ENCODE measurements around the gene DISC1. TPM values are rescaled to one million over a fixed set of nuclear protein-coding genes. Genes with fewer than 3 reads are reported as not detected.
"Not testable (repeated sequence)": the region's sequence is repeated elsewhere in the genome, so short reads cannot be mapped to it uniquely, and the experiment has no call there.

The DISC1 gene
- polyA plus RNA-seq, 4 donors: 5.3 to 7.2 (median 6.8) TPM

GRCh38 chr1:231940701-231941100 lies 314.1 kb downstream of the DISC1 start:
- DNase-seq (ENCODE audit: low read depth in 4 of 4, low spot score in 3 of 4): no peak

- no peak for DNase-seq (ENCODE audit: low read depth in 4 of 4, low spot score in 3 of 4)
Measured at GRCh38 chr1:231943084-231943483, 316.5 kb downstream of the DISC1 start.

- not testable (repeated sequence) for DNase-seq (ENCODE audit: low read depth in 4 of 4, low spot score in 3 of 4)
Measured at GRCh38 chr1:231948102-231948501, 321.5 kb downstream of the DISC1 start.

- no peak for DNase-seq (ENCODE audit: low read depth in 4 of 4, low spot score in 3 of 4)
Measured at GRCh38 chr1:231949277-231950091, 322.9 kb downstream of the DISC1 start.

GRCh38 chr1:231950331-231951128 lies 323.9 kb downstream of the DISC1 start:
- no peak for DNase-seq (ENCODE audit: low read depth in 4 of 4, low spot score in 3 of 4)

DNA sequence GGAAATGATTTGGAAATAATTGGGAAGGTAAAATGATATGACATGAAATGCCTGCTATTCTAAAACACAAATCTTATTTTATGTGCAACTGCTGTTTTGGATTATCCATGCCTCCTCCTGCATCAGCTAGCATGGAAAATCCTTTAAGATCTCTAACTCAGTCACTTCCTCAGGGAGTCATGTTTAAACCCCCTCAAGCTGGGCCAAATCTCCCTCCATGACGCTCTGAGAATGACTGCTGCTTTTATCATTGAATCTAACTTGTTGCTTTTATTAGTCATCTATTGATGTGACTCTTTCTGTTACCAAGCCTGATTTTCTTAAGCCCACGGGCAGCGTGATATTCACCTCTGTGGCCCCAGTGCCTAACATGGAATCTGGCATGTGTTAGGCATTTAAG lies 324.8 kb downstream of the DISC1 start:
- no peak for DNase-seq (ENCODE audit: low read depth in 4 of 4, low spot score in 3 of 4)

DNA sequence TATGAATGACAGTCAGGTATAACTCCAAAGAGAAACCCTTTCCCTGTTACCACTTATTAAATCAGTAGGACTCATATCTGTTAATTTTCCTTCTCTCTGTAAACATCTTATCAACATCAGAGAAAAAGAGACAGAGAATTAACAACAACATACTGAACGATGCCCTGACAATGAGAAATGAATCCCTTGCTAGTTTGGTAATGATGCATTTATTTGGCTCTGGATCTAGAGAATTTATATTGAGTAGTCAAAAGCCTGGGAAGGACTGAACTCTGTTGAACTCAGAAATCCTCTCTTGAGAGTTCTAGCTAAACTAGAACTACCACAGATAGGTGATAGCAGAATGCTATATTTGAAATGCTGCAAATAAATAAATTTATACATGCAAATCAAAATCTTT lies 325.6 kb downstream of the DISC1 start:
- DNase-seq (ENCODE audit: low read depth in 4 of 4, low spot score in 3 of 4): no peak

DNA sequence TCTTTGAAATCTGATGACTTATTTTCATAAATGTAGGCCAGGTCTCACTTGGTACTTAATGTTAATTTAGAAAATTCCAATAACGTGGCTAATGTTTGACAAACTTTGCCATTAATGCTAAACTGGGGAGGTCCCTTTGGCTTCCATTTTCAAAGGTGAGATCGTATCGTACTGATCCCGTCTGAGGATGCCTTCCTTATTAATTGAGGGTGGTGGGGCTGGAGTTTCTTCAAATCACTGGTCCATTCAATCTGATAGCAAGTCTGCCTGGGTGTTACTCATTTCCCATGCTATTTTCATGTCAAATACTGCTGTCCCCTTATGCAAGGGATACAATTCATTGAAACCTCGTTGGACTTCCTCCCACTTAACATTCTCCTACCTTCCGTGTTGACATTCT lies 327.1 kb downstream of the DISC1 start:
- no peak for DNase-seq (ENCODE audit: low read depth in 4 of 4, low spot score in 3 of 4)

- DNase-seq (ENCODE audit: low read depth in 4 of 4, low spot score in 3 of 4): no peak
Measured at GRCh38 chr1:231954751-231955150, 328.2 kb downstream of the DISC1 start.

DNA sequence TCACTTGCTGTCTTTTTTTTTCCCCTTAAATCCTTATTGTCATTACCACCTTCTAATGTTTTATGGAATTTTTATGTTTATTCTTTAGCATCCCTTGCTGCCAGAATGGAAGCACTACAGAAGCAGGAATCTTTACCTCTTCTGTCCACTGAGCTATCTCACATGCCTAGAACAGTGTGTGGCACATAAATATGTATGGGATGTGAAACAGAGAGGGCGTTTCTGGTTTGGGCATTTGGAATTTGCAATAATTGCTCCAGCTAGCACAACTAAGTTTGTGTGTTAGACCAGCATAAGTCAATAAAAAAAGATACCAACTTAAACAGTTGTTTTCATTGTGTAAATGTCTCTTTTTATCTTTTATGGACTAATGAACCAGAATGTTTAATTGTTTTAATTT lies 330.8 kb downstream of the DISC1 start:
- no peak for DNase-seq (ENCODE audit: low read depth in 4 of 4, low spot score in 3 of 4)

GRCh38 chr1:231958448-231958847 lies 331.9 kb downstream of the DISC1 start:
- DNase-seq (ENCODE audit: low read depth in 4 of 4, low spot score in 3 of 4): no peak

- DNase-seq (ENCODE audit: low read depth in 4 of 4, low spot score in 3 of 4): no peak
Measured at GRCh38 chr1:231959225-231959884, 332.8 kb downstream of the DISC1 start.

GRCh38 chr1:231961801-231962200 lies 335.2 kb downstream of the DISC1 start:
- DNase-seq (ENCODE audit: low read depth in 4 of 4, low spot score in 3 of 4): not testable (repeated sequence)

GRCh38 chr1:231962636-231963035 lies 336.0 kb downstream of the DISC1 start:
- no peak for DNase-seq (ENCODE audit: low read depth in 4 of 4, low spot score in 3 of 4)

DNA sequence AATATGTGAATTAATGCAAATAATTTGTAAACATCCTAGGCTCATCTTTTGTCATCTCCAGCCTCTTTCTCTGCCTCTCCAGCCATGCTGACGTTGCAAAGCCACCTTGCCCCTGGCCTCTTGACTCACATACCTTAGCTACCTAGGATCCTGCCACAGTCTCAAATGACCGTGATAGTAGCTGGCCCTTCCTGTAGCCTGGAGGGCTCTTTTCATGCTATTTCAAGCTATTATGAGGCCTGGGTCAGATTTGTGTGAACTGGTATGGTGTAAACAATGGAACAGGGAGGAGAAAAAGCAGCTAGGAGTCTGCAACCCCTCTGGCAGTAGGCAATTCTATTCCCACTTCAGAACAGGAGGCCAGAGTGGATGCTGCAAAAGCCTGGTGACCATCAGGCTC lies 337.7 kb downstream of the DISC1 start:
- no peak for DNase-seq (ENCODE audit: low read depth in 4 of 4, low spot score in 3 of 4)

DNA sequence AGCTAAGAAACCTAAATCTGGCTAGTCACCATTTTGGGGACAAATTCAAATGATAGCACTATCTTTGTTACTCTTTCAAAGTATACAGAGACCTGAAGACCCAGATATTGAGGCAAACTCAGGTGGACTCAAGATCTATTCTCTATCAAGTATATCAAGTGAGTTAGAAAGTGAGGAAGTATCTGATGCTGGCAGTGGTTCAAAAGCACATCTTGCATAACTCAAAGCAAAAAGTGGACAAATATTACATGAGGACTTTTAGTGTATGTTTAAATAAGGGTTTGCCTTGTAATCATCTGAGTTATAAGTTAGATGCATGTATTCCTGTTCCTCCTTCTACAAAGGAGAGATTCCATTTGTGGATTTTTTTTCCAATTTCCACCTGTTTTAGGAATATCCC lies 338.4 kb downstream of the DISC1 start:
- DNase-seq (ENCODE audit: low read depth in 4 of 4, low spot score in 3 of 4): no peak

GRCh38 chr1:231965615-231966014 lies 339.0 kb downstream of the DISC1 start:
- no peak for DNase-seq (ENCODE audit: low read depth in 4 of 4, low spot score in 3 of 4)

DNA sequence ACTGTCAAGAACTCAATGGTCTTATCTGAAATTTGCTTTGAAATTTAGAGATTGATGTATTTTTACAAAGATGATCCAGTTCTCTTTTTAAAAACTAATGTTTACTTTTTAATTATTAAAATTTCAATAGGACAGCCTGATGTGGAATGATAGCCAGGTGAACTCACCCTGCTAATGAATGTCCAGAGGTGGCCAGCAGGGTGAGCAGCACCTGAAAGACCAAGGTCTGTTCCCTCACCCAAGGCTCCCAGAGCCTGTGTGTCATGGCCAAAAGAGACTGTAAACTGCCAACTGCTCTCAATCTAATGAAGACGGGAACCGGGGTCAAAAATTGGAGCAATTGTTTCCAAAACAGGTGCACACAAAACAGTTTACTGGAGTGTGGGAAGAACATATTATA lies 340.4 kb downstream of the DISC1 start:
- DNase-seq (ENCODE audit: low read depth in 4 of 4, low spot score in 3 of 4): no peak

GRCh38 chr1:231969076-231969475 lies 342.5 kb downstream of the DISC1 start:
- no peak for DNase-seq (ENCODE audit: low read depth in 4 of 4, low spot score in 3 of 4)

DNA sequence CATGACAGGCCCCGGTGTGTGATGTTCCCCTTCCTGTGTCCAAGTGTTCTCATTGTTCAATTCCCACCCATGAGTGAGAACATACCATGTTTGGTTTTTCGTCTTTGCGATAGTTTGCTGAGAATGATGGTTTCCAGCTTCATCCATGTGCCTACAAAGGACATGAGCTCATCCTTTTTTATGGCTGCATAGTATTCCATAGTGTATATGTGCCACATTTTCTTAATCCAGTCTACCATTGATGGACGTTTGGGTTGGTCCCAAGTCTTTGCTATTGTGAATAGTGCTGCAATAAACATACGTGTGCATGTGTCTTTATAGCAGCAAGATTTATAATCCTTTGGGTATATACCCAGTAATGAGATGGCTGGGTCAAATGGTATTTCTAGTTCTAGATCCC lies 343.2 kb downstream of the DISC1 start:
- DNase-seq (ENCODE audit: low read depth in 4 of 4, low spot score in 3 of 4): not testable (repeated sequence)

GRCh38 chr1:231970684-231971083 lies 344.1 kb downstream of the DISC1 start:
- no peak for DNase-seq (ENCODE audit: low read depth in 4 of 4, low spot score in 3 of 4)
